Type B pancreatic cell (in vitro differentiated cells): ENCODE measurements around the gene CBFA2T3. TPM values are rescaled to one million over a fixed set of nuclear protein-coding genes. Genes with fewer than 3 reads are reported as not detected.
A peak's percentile ranks its signal among the peaks of the same experiment; 100 is the strongest.

ENCODE experiments used
- DNase-seq: peaks from one replicate; pipeline ENCODE4 v3.0.0; 2021; ENCODE audit warnings: mixed read lengths; ENCODE audit not compliant: unreplicated experiment; ENCODE audit errors: extremely low spot score
- H3K27ac Mint-ChIP-seq: 2 replicates; pipeline ENCODE4 v1.8.0; 2021; ENCODE audit warnings: mild to moderate bottlenecking, mixed read lengths
- H3K27me3 Mint-ChIP-seq: 2 replicates; pipeline ENCODE4 v1.8.0; 2021; ENCODE audit warnings: mixed read lengths
- H3K36me3 Mint-ChIP-seq: 2 replicates; pipeline ENCODE4 v1.8.0; 2021; ENCODE audit warnings: mixed read lengths
- H3K4me1 Mint-ChIP-seq: one replicate; pipeline ENCODE4 v1.8.0; 2021; ENCODE audit warnings: mixed read lengths; ENCODE audit not compliant: unreplicated experiment
- H3K4me3 Mint-ChIP-seq: 2 replicates; pipeline ENCODE4 v1.8.0; 2021; ENCODE audit warnings: mild to moderate bottlenecking, mixed read lengths
- H3K9me3 Mint-ChIP-seq: 2 replicates; pipeline ENCODE4 v1.8.0; 2021; ENCODE audit warnings: mixed read lengths
- CTCF ChIP-seq: fragments of 200-600 bp; sonication (generic); conservative IDR thresholded peaks from 2 replicates; pipeline ENCODE4 v1.5.0; 2021; ENCODE audit warnings: antibody characterized with exemption, mild to moderate bottlenecking
- total RNA-seq: library from RNA; stranded (reverse); gene quantifications from 2 replicates; pipeline ENCODE4 v1.2.1, GENCODE V29; 2021; ENCODE audit warnings: low replicate concordance

The CBFA2T3 gene
- total RNA-seq, 1 donor from 2014 or later = 8.9 TPM

DNA sequence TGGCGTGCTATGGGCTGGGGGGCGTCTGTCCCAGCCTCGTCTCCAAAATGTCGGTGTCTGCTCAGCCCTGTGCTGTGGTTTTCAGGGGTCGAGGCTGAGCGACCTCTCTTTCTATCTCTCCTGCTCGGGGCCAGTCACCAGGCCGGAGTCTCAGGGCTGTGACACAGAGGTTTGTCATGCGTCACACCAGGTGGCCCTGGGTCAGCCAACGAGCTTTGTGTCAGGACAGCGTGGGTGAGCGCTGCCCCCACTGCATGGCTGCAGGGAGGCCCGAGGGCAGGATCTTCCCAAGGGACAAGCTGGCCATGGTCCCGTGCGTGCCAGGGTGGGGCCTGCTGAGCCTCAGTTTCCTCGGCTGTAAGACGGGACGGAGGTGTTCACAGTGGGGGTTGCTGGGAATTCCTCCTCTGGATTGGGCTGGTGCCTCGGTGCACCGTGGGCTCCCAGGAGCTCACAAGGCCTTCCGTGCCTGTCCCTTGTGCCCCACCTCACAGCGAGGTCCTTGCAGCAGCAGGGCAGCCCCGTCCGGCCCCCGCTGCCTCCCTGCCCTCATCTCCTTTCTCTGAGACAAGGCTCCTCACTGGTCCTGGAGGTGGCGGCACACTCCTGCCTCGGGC, 50.5 kb downstream of the CBFA2T3 start:
- Mint-ChIP-seq H3K9me3 (no peaks in the 10 kb centered on the region), H3K36me3 (no peaks in the 10 kb centered on the region), H3K27me3 (no peaks in the 10 kb centered on the region), H3K4me1 (peaks cover 15% of the 10 kb centered on the region), H3K27ac (peak overlapping the region; percentile 56), H3K4me3 (peak overlapping the region; percentile 70)
- DNase-seq = no peak
- no peak for TF ChIP-seq CTCF

- no peak for DNase-seq
- TF ChIP-seq CTCF = no peak
- H3K4me1 Mint-ChIP-seq = peaks cover 20% of the 10 kb centered on the region
- no peaks in the 10 kb centered on the region for H3K27me3 Mint-ChIP-seq
- no peaks in the 10 kb centered on the region for H3K9me3 Mint-ChIP-seq
- no peak overlapping the region for H3K27ac Mint-ChIP-seq
- no peaks in the 10 kb centered on the region for H3K36me3 Mint-ChIP-seq
- no peak overlapping the region for H3K4me3 Mint-ChIP-seq
Observed at GRCh38 chr16:88925540-88925887, 51.5 kb downstream of the CBFA2T3 start.

GRCh38 chr16:88924834-88925539, 52.0 kb downstream of the CBFA2T3 start:
- Mint-ChIP-seq H3K27ac (no peak overlapping the region), H3K36me3 (no peaks in the 10 kb centered on the region), H3K9me3 (no peaks in the 10 kb centered on the region), H3K4me1 (peaks cover 20% of the 10 kb centered on the region), H3K27me3 (no peaks in the 10 kb centered on the region), H3K4me3 (no peak overlapping the region)
- peak; percentile 39 for TF ChIP-seq CTCF
- DNase-seq = no peak

- no peaks in the 10 kb centered on the region for H3K9me3 Mint-ChIP-seq
- no peak overlapping the region for H3K27ac Mint-ChIP-seq
- H3K36me3 Mint-ChIP-seq = no peaks in the 10 kb centered on the region
- H3K4me1 Mint-ChIP-seq = peaks cover 16% of the 10 kb centered on the region
- no peaks in the 10 kb centered on the region for H3K27me3 Mint-ChIP-seq
- TF ChIP-seq CTCF = no peak
- H3K4me3 Mint-ChIP-seq = no peak overlapping the region
- DNase-seq = no peak
Observed at GRCh38 chr16:88923926-88924833, 52.8 kb downstream of the CBFA2T3 start.

DNA sequence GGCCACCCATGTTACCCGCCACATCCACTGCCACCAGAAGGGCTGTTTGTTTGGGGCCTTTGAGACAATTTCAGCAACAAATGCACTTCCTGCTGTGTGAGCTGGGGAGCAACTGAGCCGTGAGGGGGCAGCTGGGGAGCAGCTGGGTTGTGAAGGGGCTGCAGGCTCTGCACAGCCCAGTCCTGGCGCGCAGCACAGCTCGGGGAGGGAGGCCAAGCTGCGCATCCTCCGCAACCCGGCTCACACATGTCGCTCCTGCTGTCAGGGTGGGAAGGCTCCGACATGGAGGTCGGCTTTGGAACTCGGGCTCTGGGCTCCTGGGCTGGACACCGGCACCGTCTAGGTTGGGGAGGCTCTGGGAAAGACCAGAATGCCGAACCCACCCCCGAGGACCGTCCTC, 53.6 kb downstream of the CBFA2T3 start:
- no peak overlapping the region for H3K4me3 Mint-ChIP-seq
- no peaks in the 10 kb centered on the region for H3K36me3 Mint-ChIP-seq
- H3K27me3 Mint-ChIP-seq = no peaks in the 10 kb centered on the region
- no peaks in the 10 kb centered on the region for H3K9me3 Mint-ChIP-seq
- H3K27ac Mint-ChIP-seq = no peak overlapping the region
- DNase-seq = no peak
- H3K4me1 Mint-ChIP-seq = peaks cover 13% of the 10 kb centered on the region
- no peak for TF ChIP-seq CTCF
